Measurements from ENCODE around the gene IFT20. TPM values are rescaled to one million over a fixed set of nuclear protein-coding genes. Genes with fewer than 3 reads are reported as not detected.

Gene IFT20
- total and polyA plus RNA-seq, 12 donors = 8.5 to 38.2 (median 11.2) TPM

- intact Hi-C loops (cut with DNase I) = no loop called here
- no peaks in the 10 kb centered on the region for H3K27me3 ChIP-seq
- peaks cover 0 to 100% (median 78%) of the 10 kb centered on the region in 9 donors for H3K36me3 ChIP-seq
- H3K4me1 ChIP-seq = peaks cover 13 to 48% (median 27%) of the 10 kb centered on the region in 9 donors
- no peak for TF ChIP-seq CTCF (IDR thresholded peaks at IDR 0.05)
- H3K4me3 ChIP-seq = no peak overlapping the region
- ATAC-seq (no peak), DNase-seq (no peak)
- H3K9me3 ChIP-seq = no peaks in the 10 kb centered on the region
- H3K27ac ChIP-seq = peak overlapping the region in 1 of 10 donors; percentile 21
- 91 to 94% methylated on average over 7 of the region's 7 CpGs for WGBS, 2 donors
Observed at GRCh38 chr17:28350271-28350670, 15.0 kb upstream of the IFT20 start.

GRCh38 chr17:28348979-28349378, 13.7 kb upstream of the IFT20 start:
- Histone ChIP-seq H3K36me3 (peaks cover 0 to 100% (median 84%) of the 10 kb centered on the region in 9 donors), H3K27me3 (no peaks in the 10 kb centered on the region), H3K27ac (peak overlapping the region in 1 of 10 donors; percentile 21), H3K9me3 (no peaks in the 10 kb centered on the region), H3K4me3 (no peak overlapping the region), H3K4me1 (peaks cover 15 to 56% (median 34%) of the 10 kb centered on the region in 9 donors)
- WGBS, 2 donors = 75 to 89% methylated on average over 3 of the region's 3 CpGs
- DNase-seq (no peak), ATAC-seq (no peak)
- intact Hi-C loops (cut with DNase I) = loop anchor here in 1 of 10 donors (1.0 kb wide), 1 partner anchor 46 kb away; no protein-coding TSS in a partner anchor
- no peak for TF ChIP-seq CTCF (IDR thresholded peaks at IDR 0.05)

GRCh38 chr17:28347261-28347891, 12.1 kb upstream of the IFT20 start:
- H3K27ac ChIP-seq = peak overlapping the region; percentile 7 to 74 (median 40)
- no peaks in the 10 kb centered on the region for H3K9me3 ChIP-seq
- peaks cover 3 to 100% (median 87%) of the 10 kb centered on the region in 9 donors for H3K36me3 ChIP-seq
- intact Hi-C loops (cut with DNase I) = no loop called here
- H3K4me3 ChIP-seq = no peak overlapping the region
- DNase-seq (no peak), ATAC-seq (peak in 3 of 8 donors; percentile 6 to 7 (median 7))
- H3K4me1 ChIP-seq = peaks cover 15 to 56% (median 34%) of the 10 kb centered on the region in 9 donors
- TF ChIP-seq CTCF (IDR thresholded peaks at IDR 0.05) = no peak
- no peaks in the 10 kb centered on the region for H3K27me3 ChIP-seq
- 71 to 76% methylated on average over 8 of the region's 8 CpGs for WGBS, 2 donors

GRCh38 chr17:28346746-28347246, 11.5 kb upstream of the IFT20 start:
- Histone ChIP-seq H3K27me3 (no peaks in the 10 kb centered on the region), H3K9me3 (no peaks in the 10 kb centered on the region), H3K4me3 (no peak overlapping the region), H3K27ac (peak overlapping the region; percentile 7 to 74 (median 40)), H3K36me3 (peaks cover 8 to 100% (median 87%) of the 10 kb centered on the region in 9 donors), H3K4me1 (peaks cover 15 to 56% (median 34%) of the 10 kb centered on the region in 9 donors)
- 47 to 50% methylated on average over 7 of the region's 7 CpGs for WGBS, 2 donors
- intact Hi-C loops (cut with DNase I) = no loop called here
- DNase-seq (no peak), ATAC-seq (peak in 6 of 8 donors; percentile 16 to 62 (median 59))
- TF ChIP-seq CTCF (IDR thresholded peaks at IDR 0.05) = peak in 7 of 9 donors; percentile 27 to 56 (median 51)
